ENCODE measurements around the gene CDK5RAP3.

CDK5RAP3 gene

GRCh38 chr17:47990962-47991731, 20.2 kb downstream of the CDK5RAP3 start:
- DNase-seq (no peak), ATAC-seq (ENCODE audit: insufficient read depth, low read depth) (no peak)
- Histone ChIP-seq H2AFZ (ENCODE audit: low read depth, low read length) (no peak overlapping the region), H3K4me1 (ENCODE audit: insufficient read depth, low read length) (no peaks in the 10 kb centered on the region), H3K9ac (ENCODE audit: low read depth, low read length) (no peak overlapping the region), H3K36me3 (ENCODE audit: insufficient read depth, low read length) (no peaks in the 10 kb centered on the region), H3K9me3 (ENCODE audit: insufficient read depth, low read length, severe bottlenecking) (no peaks in the 10 kb centered on the region), H3K27me3 (ENCODE audit: insufficient read depth, low read length, poor library complexity) (peaks cover 12% of the 10 kb centered on the region), H3K4me3 (ENCODE audit: low read depth in 1 of 2, low read length in 2 of 2) (no peak overlapping the region), H3K27ac (ENCODE audit: low read length) (no peak overlapping the region), H4K20me1 (ENCODE audit: insufficient read depth, low read length) (no peaks in the 10 kb centered on the region; the same call in 1 of the 2 replicates), H3K4me2 (ENCODE audit: insufficient read depth, low read length) (no peak overlapping the region), H3K79me2 (ENCODE audit: insufficient read depth, low read length) (no peaks in the 10 kb centered on the region)
- TF ChIP-seq CTCF (IDR thresholded peaks at IDR 0.05; ENCODE audit: borderline replicate concordance, extremely low read depth, low read length, poor library complexity, severe bottlenecking) (no peak), EZH2 (IDR thresholded peaks at IDR 0.05; ENCODE audit: borderline replicate concordance, low read depth, low read length, severe bottlenecking) (no peak)

- Histone ChIP-seq H4K20me1 (ENCODE audit: insufficient read depth, low read length) (no peaks in the 10 kb centered on the region; the same call in 1 of the 2 replicates), H3K4me3 (ENCODE audit: low read depth in 1 of 2, low read length in 2 of 2) (no peak overlapping the region), H3K27me3 (ENCODE audit: insufficient read depth, low read length, poor library complexity) (peaks cover 13% of the 10 kb centered on the region), H2AFZ (ENCODE audit: low read depth, low read length) (no peak overlapping the region), H3K4me2 (ENCODE audit: insufficient read depth, low read length) (no peak overlapping the region), H3K4me1 (ENCODE audit: insufficient read depth, low read length) (no peaks in the 10 kb centered on the region), H3K79me2 (ENCODE audit: insufficient read depth, low read length) (no peaks in the 10 kb centered on the region), H3K36me3 (ENCODE audit: insufficient read depth, low read length) (no peaks in the 10 kb centered on the region), H3K27ac (ENCODE audit: low read length) (no peak overlapping the region), H3K9me3 (ENCODE audit: insufficient read depth, low read length, severe bottlenecking) (no peaks in the 10 kb centered on the region), H3K9ac (ENCODE audit: low read depth, low read length) (no peak overlapping the region)
- ATAC-seq (ENCODE audit: insufficient read depth, low read depth), result no peak
- DNase-seq, result no peak
- TF ChIP-seq CTCF (IDR thresholded peaks at IDR 0.05; ENCODE audit: borderline replicate concordance, extremely low read depth, low read length, poor library complexity, severe bottlenecking) (no peak), EZH2 (IDR thresholded peaks at IDR 0.05; ENCODE audit: borderline replicate concordance, low read depth, low read length, severe bottlenecking) (no peak)
These were observed 21.3 kb downstream of the CDK5RAP3 start for GRCh38 chr17:47992216-47992615.

- Histone ChIP-seq H3K4me2 (ENCODE audit: insufficient read depth, low read length) (no peak overlapping the region), H3K36me3 (ENCODE audit: insufficient read depth, low read length) (no peaks in the 10 kb centered on the region), H3K27me3 (ENCODE audit: insufficient read depth, low read length, poor library complexity) (peaks cover 13% of the 10 kb centered on the region), H3K4me3 (ENCODE audit: low read depth in 1 of 2, low read length in 2 of 2) (no peak overlapping the region), H2AFZ (ENCODE audit: low read depth, low read length) (no peak overlapping the region), H3K9ac (ENCODE audit: low read depth, low read length) (no peak overlapping the region), H3K79me2 (ENCODE audit: insufficient read depth, low read length) (no peaks in the 10 kb centered on the region), H3K27ac (ENCODE audit: low read length) (no peak overlapping the region), H4K20me1 (ENCODE audit: insufficient read depth, low read length) (no peaks in the 10 kb centered on the region; the same call in 1 of the 2 replicates), H3K9me3 (ENCODE audit: insufficient read depth, low read length, severe bottlenecking) (no peaks in the 10 kb centered on the region), H3K4me1 (ENCODE audit: insufficient read depth, low read length) (no peaks in the 10 kb centered on the region)
- ATAC-seq (ENCODE audit: insufficient read depth, low read depth), result no peak
- TF ChIP-seq EZH2 (IDR thresholded peaks at IDR 0.05; ENCODE audit: borderline replicate concordance, low read depth, low read length, severe bottlenecking) (no peak), CTCF (IDR thresholded peaks at IDR 0.05; ENCODE audit: borderline replicate concordance, extremely low read depth, low read length, poor library complexity, severe bottlenecking) (no peak)
- DNase-seq, result no peak
These were observed 22.2 kb downstream of the CDK5RAP3 start for GRCh38 chr17:47993031-47993564.

Measured in DND-41 (cell line).